ENCODE measurements around the gene BSPRY. TPM values are rescaled to one million over a fixed set of nuclear protein-coding genes. Genes with fewer than 3 reads are reported as not detected.

The BSPRY gene
- total RNA-seq, 4 donors from 2014 or later = 0.52 to 0.99 (median 0.70) TPM

- H3K27ac ChIP-seq (replicated peaks in 1 of 4) = no peak overlapping the region
- no peak overlapping the region for H3K4me3 ChIP-seq
- peaks cover 12 to 16% (median 14%) of the 10 kb centered on the region in 4 donors for H3K4me1 ChIP-seq
- DNase-seq (ENCODE audit: extremely low spot score) = no peak
- TF ChIP-seq EP300 (IDR thresholded peaks at IDR 0.05) (no peak), POLR2AphosphoS5 (IDR thresholded peaks at IDR 0.05) (no peak), CTCF (IDR thresholded peaks at IDR 0.05) (no peak), POLR2A (IDR thresholded peaks at IDR 0.05; ENCODE audit: low read depth) (no peak)
- 97% methylated on average over 9 of the region's 9 CpGs for WGBS
- no peaks in the 10 kb centered on the region for H3K9me3 ChIP-seq
- peaks cover 11 to 52% (median 36%) of the 10 kb centered on the region in 4 donors for H3K36me3 ChIP-seq
- intact Hi-C loops (cut with DNase I) = no loop called here
- H3K27me3 ChIP-seq = no peaks in the 10 kb centered on the region
These were observed 45.9 kb downstream of the BSPRY start for GRCh38 chr9:113395000-113395861.

- TF ChIP-seq EP300 (IDR thresholded peaks at IDR 0.05) (no peak), POLR2AphosphoS5 (IDR thresholded peaks at IDR 0.05) (no peak), CTCF (IDR thresholded peaks at IDR 0.05) (no peak), POLR2A (IDR thresholded peaks at IDR 0.05; ENCODE audit: low read depth) (no peak)
- Histone ChIP-seq H3K36me3 (peaks cover 2 to 32% (median 16%) of the 10 kb centered on the region in 4 donors), H3K4me1 (peaks cover 26 to 27% (median 27%) of the 10 kb centered on the region in 4 donors), H3K27ac (replicated peaks in 1 of 4) (no peak overlapping the region), H3K27me3 (no peaks in the 10 kb centered on the region), H3K9me3 (no peaks in the 10 kb centered on the region), H3K4me3 (no peak overlapping the region)
- no peak for DNase-seq (ENCODE audit: extremely low spot score)
- intact Hi-C loops (cut with DNase I) = no loop called here
- 75% methylated on average over 3 of the region's 3 CpGs for WGBS
These were observed 47.9 kb downstream of the BSPRY start for GRCh38 chr9:113397203-113397631.

DNA sequence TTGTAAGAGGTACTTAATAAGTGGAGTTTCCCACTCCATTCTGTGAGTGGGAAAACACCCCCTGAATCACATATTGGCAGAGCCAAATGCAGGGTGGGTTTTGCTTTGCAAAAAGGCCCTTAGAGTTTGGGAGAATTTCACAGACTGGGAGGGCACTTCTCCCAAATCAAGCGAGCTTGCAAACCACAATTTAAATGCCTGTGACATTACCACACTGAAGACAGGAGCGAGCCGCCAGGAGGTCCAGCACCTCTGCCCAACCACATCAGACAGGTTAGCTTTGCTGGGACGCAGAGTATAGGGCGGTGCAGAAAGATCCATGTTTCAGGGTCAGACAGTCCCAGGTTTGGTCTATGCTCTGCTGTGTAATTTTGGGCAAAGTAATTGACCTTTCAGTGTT is 49.5 kb downstream of the BSPRY start:
- Histone ChIP-seq H3K27me3 (no peaks in the 10 kb centered on the region), H3K4me1 (peaks cover 26 to 27% (median 27%) of the 10 kb centered on the region in 4 donors), H3K4me3 (no peak overlapping the region), H3K36me3 (peaks cover 0 to 18% (median 6%) of the 10 kb centered on the region in 4 donors), H3K9me3 (no peaks in the 10 kb centered on the region), H3K27ac (replicated peaks in 1 of 4) (no peak overlapping the region)
- WGBS = 92% methylated on average over 5 of the region's 5 CpGs
- TF ChIP-seq EP300 (IDR thresholded peaks at IDR 0.05) (no peak), CTCF (IDR thresholded peaks at IDR 0.05) (no peak), POLR2A (IDR thresholded peaks at IDR 0.05; ENCODE audit: low read depth) (no peak), POLR2AphosphoS5 (IDR thresholded peaks at IDR 0.05) (no peak)
- intact Hi-C loops (cut with DNase I) = no loop called here
- no peak for DNase-seq (ENCODE audit: extremely low spot score)

GRCh38 chr9:113399646-113400200 is 50.4 kb downstream of the BSPRY start:
- Histone ChIP-seq H3K9me3 (no peaks in the 10 kb centered on the region), H3K27me3 (no peaks in the 10 kb centered on the region), H3K4me3 (peak overlapping the region in 1 of 4 donors; percentile 6), H3K27ac (replicated peaks in 1 of 4) (no peak overlapping the region), H3K4me1 (peaks cover 26 to 27% (median 27%) of the 10 kb centered on the region in 4 donors), H3K36me3 (peaks cover 0 to 14% (median 6%) of the 10 kb centered on the region in 4 donors)
- no peak for DNase-seq (ENCODE audit: extremely low spot score)
- 83% methylated on average over 3 of the region's 3 CpGs for WGBS
- intact Hi-C loops (cut with DNase I) = loop anchor here (5.0 to 10.0 kb wide), 4 partner anchors 55 to 258 kb away; partner anchors contain the start of genes BSPRY, RNF183 and WDR31
- no peak for TF ChIP-seq CTCF (IDR thresholded peaks at IDR 0.05)
